HG03280 (cell line): ENCODE results near the gene SETD1A.
A peak's percentile ranks its signal among the peaks of the same experiment; 100 is the strongest.

Source experiments
- ATAC-seq: cut with Tn5 transposase; IDR thresholded peaks from one replicate; pipeline ENCODE4 v1.9.1; 2021; ENCODE audit warnings: mild to moderate bottlenecking, moderate library complexity; ENCODE audit not compliant: unreplicated experiment

Gene SETD1A

DNA sequence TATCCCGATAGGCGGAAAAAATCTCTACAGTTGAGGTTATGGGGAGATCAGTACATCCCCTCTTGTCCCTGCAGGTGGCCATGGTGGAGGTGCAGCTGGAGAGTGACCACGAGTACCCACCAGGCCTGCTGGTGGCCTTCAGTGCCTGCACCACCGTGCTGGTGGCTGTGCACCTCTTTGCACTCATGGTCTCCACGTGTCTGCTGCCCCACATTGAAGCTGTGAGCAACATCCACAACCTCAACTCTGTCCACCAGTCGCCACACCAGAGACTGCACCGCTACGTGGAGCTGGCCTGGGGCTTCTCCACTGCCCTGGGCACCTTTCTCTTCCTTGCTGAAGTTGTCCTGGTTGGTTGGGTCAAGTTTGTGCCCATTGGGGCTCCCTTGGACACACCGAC is 4.4 kb upstream of the SETD1A start:
- ATAC-seq, result no peak

- ATAC-seq, result no peak
Observed at GRCh38 chr16:30953511-30954124, 3.9 kb upstream of the SETD1A start.

GRCh38 chr16:30954993-30955392 is 2.6 kb upstream of the SETD1A start:
- ATAC-seq, result no peak

DNA sequence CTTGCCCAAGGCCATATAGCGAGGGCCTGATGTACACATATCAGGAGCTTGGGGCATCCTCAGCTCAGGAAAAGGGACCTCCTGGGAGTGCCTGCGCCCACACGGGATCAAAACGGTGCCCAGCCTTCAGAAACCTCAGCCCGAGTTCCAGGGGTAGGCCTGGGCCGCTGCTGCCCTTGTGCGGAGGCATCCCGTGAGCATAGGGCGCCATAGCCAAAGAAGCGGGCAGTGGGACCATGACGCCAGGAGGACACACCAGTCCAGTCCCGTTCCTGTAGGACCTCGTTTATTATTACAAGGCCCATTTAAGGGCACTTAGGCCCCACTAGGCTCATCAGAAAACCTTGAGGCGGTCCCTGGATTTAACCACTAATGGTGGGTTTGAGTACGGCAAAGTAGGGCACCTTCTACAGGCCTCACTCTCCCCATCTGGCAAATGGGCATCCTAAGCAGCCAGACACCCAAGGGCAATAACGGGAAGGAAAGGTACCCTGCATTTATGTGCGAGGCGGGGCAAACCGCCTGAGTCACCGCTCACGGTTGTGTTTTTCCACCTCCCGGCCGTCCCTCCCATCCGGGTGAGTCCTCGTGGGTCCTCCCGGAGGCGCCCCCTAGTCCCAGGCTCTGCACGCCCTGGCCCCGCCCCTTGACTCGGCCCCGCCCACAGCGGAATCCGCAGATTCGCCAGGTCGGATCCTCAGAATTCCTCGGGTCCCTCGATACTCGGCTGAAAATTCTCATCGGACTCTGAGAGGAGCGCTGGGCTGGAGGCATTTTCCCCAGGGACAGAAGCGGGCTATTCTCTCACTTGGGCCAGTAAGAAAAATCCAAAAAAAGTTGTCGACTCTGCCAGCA is 726 bp upstream of the SETD1A start:
- peak; percentile 39 for ATAC-seq

GRCh38 chr16:30958175-30959079 is 873 bp downstream of the SETD1A start:
- ATAC-seq, result peak; percentile 28

DNA sequence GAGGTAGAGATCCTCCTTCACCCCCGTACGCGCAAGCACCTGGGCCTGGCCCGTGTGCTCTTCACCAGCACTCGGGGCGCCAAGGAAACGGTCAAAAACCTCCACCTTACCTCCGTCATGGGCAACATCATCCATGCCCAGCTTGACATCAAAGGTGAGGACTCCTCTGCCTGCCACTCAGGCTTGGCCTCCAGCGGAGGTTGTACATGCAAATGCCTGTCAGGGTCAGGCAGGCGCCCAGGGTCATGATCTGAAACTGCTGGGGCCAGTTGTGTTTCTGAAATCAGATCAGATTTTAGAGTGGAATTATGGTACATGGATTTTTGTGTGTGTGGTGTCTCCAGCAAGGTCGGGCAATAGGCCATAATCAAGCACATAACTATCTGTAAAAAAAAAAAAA is 3.8 kb downstream of the SETD1A start:
- no peak for ATAC-seq

DNA sequence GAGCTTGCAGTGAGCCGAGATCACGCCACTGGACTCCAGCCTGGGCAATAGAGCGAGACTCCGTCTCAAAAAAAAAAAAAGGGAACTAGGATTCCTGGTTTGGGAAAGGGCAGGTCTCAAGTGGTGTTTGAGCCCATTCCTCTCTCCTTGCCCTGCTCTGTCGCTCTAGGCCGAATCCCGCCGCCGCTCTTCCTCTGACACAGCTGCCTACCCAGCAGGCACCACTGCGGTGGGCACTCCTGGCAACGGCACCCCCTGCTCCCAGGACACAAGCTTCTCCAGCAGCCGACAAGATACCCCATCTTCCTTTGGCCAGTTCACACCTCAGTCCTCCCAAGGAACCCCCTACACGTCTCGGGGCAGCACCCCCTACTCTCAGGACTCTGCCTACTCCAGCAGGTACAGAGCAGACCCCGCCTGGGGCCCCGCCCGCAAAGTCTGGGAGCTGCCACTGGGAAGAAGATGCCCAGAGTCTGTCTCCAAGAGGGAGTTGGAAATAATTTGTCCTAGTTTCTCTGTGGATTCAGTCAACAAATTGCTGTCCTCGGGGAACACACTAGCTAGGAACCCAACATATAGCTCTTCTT is 6.5 kb downstream of the SETD1A start:
- no peak for ATAC-seq

GRCh38 chr16:30964574-30965226 is 7.1 kb downstream of the SETD1A start:
- ATAC-seq, result no peak

DNA sequence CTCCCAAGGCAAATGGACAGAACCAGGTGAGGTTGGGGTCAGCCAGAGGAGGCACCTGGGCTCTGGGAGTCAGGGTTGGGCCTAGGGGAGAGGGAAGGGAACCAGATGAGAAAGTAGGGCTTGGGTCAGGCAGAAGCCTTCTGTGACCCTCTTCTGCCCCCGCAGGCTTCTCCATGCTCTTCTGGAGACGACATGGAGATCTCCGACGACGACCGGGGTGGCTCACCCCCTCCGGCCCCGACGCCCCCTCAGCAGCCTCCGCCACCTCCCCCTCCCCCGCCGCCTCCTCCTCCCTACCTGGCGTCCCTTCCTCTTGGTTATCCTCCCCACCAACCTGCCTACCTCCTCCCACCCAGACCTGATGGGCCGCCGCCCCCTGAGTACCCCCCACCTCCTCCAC is 7.9 kb downstream of the SETD1A start:
- no peak for ATAC-seq

DNA sequence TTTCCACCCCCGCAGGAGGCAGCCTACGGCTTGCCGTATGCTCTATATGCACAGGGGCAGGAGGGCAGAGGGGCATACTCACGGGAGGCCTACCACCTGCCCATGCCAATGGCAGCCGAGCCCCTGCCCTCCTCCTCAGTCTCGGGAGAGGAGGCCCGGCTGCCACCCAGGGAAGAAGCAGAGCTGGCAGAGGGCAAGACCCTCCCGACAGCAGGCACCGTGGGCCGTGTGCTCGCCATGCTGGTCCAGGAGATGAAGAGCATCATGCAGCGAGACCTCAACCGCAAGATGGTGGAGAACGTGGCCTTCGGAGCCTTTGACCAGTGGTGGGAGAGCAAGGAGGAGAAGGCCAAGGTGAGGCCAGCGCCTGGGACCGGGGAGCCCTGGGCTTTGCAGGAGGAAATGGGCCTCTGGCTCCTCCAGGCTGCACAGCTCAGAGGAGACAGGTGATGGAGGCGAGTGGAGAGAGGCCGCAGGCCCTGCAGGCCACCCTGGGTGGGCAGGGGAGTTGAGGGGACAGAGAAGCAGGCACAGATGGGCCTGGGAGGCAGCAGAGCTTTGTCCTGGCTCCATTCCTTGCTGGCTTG is 8.6 kb downstream of the SETD1A start:
- no peak for ATAC-seq

DNA sequence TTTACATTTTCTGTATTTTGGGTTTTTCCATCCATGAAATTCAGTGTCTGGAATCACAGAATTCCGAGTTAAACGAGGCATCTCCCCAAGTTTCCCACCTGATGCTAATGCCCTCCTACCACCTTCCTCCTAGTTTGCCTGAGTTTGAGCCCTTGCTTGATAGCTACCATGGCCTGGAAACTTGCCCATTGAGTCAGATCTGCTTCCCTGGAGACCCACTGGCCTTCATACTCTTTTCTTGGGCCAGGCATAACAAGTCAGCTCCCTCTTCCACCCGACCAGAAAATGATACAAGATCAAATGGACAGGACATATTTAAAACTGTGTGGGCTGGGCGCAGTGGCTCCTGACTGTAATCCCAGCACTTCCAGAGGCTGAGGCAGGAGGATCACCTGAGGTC is 10.2 kb downstream of the SETD1A start:
- no peak for ATAC-seq

DNA sequence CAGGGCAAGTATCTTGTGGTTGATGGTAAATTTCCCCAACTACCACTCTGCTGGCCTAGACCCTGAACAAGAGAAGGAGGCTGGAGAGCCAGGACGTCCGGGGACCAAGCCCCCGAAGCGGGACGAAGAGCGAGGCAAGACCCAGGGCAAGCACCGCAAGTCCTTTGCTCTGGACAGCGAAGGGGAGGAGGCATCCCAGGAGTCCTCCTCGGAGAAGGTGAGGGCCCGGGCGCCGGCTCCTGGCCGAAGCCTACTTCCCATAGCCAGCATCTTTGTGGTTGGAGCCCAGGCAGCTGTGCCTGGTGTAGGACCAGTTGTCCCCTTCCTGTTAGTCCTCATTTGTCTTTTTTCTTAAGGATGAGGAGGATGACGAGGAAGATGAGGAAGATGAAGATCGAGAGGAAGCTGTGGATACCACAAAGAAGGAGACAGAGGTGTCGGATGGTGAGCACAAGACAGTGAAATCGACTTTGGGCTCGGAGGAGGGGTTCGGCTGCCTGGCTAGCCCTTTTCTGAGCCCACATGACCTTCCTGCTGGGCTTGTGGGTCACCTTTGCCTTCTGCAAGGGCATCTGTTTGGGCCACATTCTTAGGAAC is 11.8 kb downstream of the SETD1A start:
- no peak for ATAC-seq

GRCh38 chr16:30971298-30971697 is 13.7 kb downstream of the SETD1A start:
- no peak for ATAC-seq

GRCh38 chr16:30972872-30973271 is 15.3 kb downstream of the SETD1A start:
- ATAC-seq, result no peak

- no peak for ATAC-seq
Observed at GRCh38 chr16:30974348-30974747, 16.8 kb downstream of the SETD1A start.

GRCh38 chr16:30976486-30976885 is 18.9 kb downstream of the SETD1A start:
- ATAC-seq, result no peak

GRCh38 chr16:30977502-30977901 is 19.9 kb downstream of the SETD1A start:
- ATAC-seq, result no peak

GRCh38 chr16:30979170-30980022 is 21.8 kb downstream of the SETD1A start:
- ATAC-seq, result no peak

- ATAC-seq, result no peak
Observed at GRCh38 chr16:30980023-30980371, 22.4 kb downstream of the SETD1A start.
